GM12878 (cell line): ENCODE results near the gene RBPMS2.

Experiments
- CTCF ChIP-seq, 3 experiments: IDR thresholded peaks in 2 of 3; conservative IDR thresholded peaks in 1 of 3; 2 replicates each; pipeline ENCODE4 v1.5.1; 2011; ENCODE audit warnings: low read depth in 3 of 3, low read length in 3 of 3, mild to moderate bottlenecking in 3 of 3, control low read depth in 2 of 3, moderate library complexity in 2 of 3, inconsistent platforms in 1 of 3, mixed read lengths in 1 of 3; ENCODE audit not compliant: control insufficient read depth in 2 of 3, insufficient read depth in 1 of 3; ENCODE audit errors: extremely low read depth in 1 of 3
- EZH2 ChIP-seq: IDR thresholded peaks from 2 replicates; pipeline ENCODE4 v1.6.1; 2012; ENCODE audit warnings: low read depth, mild to moderate bottlenecking, control low read depth, inconsistent platforms, low read length, borderline replicate concordance; ENCODE audit not compliant: control insufficient read depth
- FOXM1 ChIP-seq: IDR thresholded peaks from 2 replicates; pipeline ENCODE4 v1.6.1; 2012; ENCODE audit warnings: low read depth, mild to moderate bottlenecking, inconsistent platforms, low read length, moderate library complexity
- RCOR1 ChIP-seq: conservative IDR thresholded peaks from 2 replicates; pipeline ENCODE4 v1.6.1; 2012; ENCODE audit warnings: low read depth, low read length, improper control_type of control experiment
- YY1 ChIP-seq: IDR thresholded peaks from 2 replicates; pipeline ENCODE4 v1.6.1; 2011; ENCODE audit warnings: low read depth, mild to moderate bottlenecking, low read length

DNA sequence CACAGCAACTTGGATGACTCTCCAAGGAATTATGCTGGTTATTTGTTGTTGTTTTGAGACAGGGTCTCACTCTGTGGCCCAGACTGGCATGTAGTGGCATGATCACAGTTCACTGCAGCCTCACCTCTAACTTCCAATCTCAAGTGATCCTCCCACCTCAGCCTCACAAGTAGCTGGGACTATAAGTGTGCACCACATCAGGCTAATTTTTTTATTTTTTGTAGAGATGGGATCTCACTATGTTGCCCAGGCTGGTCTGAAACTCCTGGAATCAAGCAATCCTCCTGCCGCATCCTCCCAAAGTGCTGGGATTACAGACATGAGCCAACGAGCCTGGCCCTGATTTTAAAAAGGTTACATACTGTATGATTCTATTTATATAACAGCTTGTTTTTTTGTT is 63.0 kb downstream of the RBPMS2 start:
- TF ChIP-seq EZH2 (no peak), CTCF (IDR thresholded peaks at IDR 0.05 in 2 of 3, conservative IDR thresholded peaks at IDR 0.05 in 1 of 3; ENCODE audit: control insufficient read depth in 2 of 3, extremely low read depth in 1 of 3, insufficient read depth in 1 of 3, low read depth in 3 of 3, low read length in 3 of 3) (no peak), FOXM1 (no peak), RCOR1 (no peak), YY1 (no peak)
